ENCODE measurements around the gene JCHAIN.
"Not testable (repeated sequence)": the region's sequence is repeated elsewhere in the genome, so short reads cannot be mapped to it uniquely, and the experiment has no call there.

JCHAIN gene

DNA sequence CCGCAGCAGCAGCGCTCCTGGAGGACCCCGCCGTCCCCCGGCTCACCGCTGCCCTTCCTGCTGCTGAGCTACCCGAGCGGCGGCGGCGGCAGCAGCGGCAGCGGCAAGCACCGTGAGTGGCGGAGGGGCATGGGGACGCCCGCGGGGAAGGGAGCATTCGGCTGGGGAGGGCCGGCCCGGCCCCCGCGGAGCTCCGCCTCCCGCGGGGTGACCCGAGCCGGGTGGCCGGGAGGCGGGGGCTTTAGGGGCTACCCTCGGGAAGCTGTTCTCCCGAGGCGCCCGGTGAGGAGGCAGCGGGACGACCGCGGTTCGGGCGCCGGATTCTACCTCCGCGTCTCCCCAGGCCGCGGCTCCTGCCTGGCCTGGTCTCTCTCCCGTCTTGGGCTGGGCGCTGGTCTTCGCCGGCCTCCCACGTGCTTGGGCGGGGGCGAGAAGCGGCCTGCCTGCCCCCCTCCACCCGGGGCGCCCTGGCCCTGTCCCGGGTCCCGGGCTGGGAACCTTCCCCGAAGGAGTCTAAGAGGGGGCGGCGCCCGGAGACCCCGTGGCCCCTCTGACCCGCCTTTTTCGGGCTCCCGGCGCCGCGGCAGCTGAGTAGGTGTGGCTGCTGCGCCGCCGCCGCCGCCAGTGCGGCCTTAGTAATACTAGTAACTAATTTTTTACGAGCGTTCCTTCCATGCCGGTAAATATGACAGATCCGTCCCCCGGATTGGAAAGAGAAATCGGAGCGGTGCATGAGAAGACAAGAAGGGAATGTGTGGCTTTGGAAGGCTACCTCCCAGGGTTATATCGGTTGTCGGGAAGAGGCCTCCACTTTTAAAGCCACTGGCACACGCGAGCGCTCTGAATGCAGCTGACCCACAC lies 39.1 kb upstream of the JCHAIN start:
- Histone ChIP-seq H3K36me3 (ENCODE audit: control insufficient read depth, insufficient read depth, low read length) (no peaks in the 10 kb centered on the region), H3K27ac (ENCODE audit: low read length) (no peak overlapping the region), H3K4me1 (ENCODE audit: control insufficient read depth, insufficient read depth, low read length) (0 out of 2 replicates have a peak, but pooled peaks cover 1% of the 10 kb centered on the region), H3K9me3 (ENCODE audit: control insufficient read depth, insufficient read depth, low read length) (no peaks in the 10 kb centered on the region), H3K27me3 (ENCODE audit: control insufficient read depth, insufficient read depth, low read length) (no peaks in the 10 kb centered on the region), H3K4me3 (ENCODE audit: low read length) (peak overlapping the region; percentile 91)
- no CpG with 5 or more reads among the region's 86 CpGs for WGBS (ENCODE audit: insufficient coverage, insufficient read length)
- DNase-seq (ENCODE audit: low read depth, low spot score): no peak

DNA sequence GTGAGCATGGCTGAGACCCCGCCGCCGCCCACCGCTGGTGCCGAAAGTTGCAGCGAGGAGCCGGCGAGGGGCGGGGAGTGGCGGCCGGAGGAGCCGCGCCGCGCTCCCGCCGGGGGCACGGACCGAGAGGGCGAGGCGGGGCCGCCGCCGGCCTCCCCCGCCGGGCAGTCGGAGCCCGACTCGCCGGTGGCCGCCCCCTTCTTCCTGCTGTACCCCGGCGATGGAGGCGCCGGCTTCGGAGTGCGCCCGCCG lies 38.5 kb upstream of the JCHAIN start:
- H3K36me3 ChIP-seq (ENCODE audit: control insufficient read depth, insufficient read depth, low read length): no peaks in the 10 kb centered on the region
- WGBS (ENCODE audit: insufficient coverage, insufficient read length): no CpG with 5 or more reads among the region's 39 CpGs

DNA sequence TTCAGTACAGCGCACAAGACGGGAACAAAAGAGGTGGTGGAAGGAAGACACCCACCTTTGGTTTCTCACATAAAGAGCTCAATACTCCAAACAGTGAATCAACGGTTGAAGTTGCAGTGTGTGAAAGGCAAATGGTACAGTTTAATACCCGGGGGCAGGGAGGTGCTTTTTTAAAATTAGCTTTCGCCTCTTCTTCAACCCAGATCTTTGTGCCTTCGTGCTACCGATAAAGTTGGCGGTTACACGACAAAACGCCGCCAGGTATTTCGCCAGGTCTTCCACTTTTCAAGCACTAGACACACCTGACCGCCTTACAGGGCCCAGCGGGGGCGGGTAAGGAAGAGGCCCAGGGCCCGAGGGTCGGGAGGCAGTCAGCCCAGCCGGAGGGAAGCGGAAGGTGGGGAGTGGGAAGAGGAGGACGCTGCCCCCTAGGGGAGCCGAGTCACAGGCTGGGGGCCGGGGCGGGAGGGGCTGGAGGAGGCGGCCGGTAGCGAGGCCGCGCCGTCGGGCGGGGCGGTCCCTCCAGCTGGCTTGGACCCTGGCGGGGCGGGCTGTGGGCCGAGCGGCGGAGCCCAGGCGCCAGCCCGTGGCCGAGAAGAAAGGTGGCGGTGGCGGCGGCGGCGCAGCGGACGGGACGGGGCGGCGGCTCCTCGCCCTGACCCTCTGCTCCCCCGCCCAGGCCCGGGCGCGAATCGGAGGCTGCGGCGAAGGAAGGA lies 38.1 kb upstream of the JCHAIN start:
- Histone ChIP-seq H3K4me1 (ENCODE audit: control insufficient read depth, insufficient read depth, low read length) (0 out of 2 replicates have a peak, but pooled peaks cover 1% of the 10 kb centered on the region), H3K36me3 (ENCODE audit: control insufficient read depth, insufficient read depth, low read length) (no peaks in the 10 kb centered on the region), H3K9me3 (ENCODE audit: control insufficient read depth, insufficient read depth, low read length) (no peaks in the 10 kb centered on the region), H3K27me3 (ENCODE audit: control insufficient read depth, insufficient read depth, low read length) (no peaks in the 10 kb centered on the region), H3K27ac (ENCODE audit: low read length) (no peak overlapping the region), H3K4me3 (ENCODE audit: low read length) (peak overlapping the region; percentile 91; the same call in 1 of the 2 replicates)
- WGBS (ENCODE audit: insufficient coverage, insufficient read length): no CpG with 5 or more reads among the region's 58 CpGs
- DNase-seq (ENCODE audit: low read depth, low spot score): no peak

More for the DNA sequence above, 38.5 kb upstream of the JCHAIN start:
- no peak overlapping the region for H3K27ac ChIP-seq (ENCODE audit: low read length)
- H3K4me1 ChIP-seq (ENCODE audit: control insufficient read depth, insufficient read depth, low read length): 0 out of 2 replicates have a peak, but pooled peaks cover 1% of the 10 kb centered on the region
- no peak for DNase-seq (ENCODE audit: low read depth, low spot score)
- no peaks in the 10 kb centered on the region for H3K27me3 ChIP-seq (ENCODE audit: control insufficient read depth, insufficient read depth, low read length)
- no peaks in the 10 kb centered on the region for H3K9me3 ChIP-seq (ENCODE audit: control insufficient read depth, insufficient read depth, low read length)
- peak overlapping the region; percentile 91 for H3K4me3 ChIP-seq (ENCODE audit: low read length)

DNA sequence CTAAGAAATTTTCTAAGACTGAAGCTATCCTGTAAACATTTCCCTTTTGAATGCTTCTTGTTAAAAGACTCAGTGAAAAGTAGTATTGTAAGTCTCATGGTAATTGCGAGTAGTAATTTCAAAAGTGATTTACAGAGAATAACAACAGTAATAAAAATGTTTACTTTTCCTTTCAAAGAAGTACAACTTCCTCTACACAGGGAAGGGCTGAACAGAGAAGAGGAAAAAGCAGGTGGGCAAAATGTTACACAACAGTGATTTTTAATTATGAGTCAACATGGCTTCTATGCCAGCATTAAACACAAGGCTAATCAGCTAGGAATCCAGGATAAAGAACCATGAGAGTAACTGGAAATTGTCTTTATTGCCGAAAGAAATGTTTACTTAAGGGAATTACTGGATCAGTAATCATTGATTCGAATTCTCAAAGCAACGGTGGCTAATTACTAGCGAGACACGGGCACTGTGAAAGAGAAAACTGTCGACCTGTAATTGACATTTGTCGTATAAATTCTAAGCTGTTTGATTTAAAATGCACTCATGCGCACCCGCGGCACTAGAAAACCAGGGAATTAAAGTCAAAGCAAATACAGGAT lies 37.4 kb upstream of the JCHAIN start:
- Histone ChIP-seq H3K4me1 (ENCODE audit: control insufficient read depth, insufficient read depth, low read length) (0 out of 2 replicates have a peak, but pooled peaks cover 1% of the 10 kb centered on the region), H3K27ac (ENCODE audit: low read length) (no peak overlapping the region), H3K4me3 (ENCODE audit: low read length) (peak overlapping the region; percentile 91; the same call in 1 of the 2 replicates), H3K36me3 (ENCODE audit: control insufficient read depth, insufficient read depth, low read length) (no peaks in the 10 kb centered on the region), H3K27me3 (ENCODE audit: control insufficient read depth, insufficient read depth, low read length) (no peaks in the 10 kb centered on the region), H3K9me3 (ENCODE audit: control insufficient read depth, insufficient read depth, low read length) (no peaks in the 10 kb centered on the region)
- WGBS (ENCODE audit: insufficient coverage, insufficient read length): no CpG with 5 or more reads among the region's 11 CpGs
- DNase-seq (ENCODE audit: low read depth, low spot score): no peak

DNA sequence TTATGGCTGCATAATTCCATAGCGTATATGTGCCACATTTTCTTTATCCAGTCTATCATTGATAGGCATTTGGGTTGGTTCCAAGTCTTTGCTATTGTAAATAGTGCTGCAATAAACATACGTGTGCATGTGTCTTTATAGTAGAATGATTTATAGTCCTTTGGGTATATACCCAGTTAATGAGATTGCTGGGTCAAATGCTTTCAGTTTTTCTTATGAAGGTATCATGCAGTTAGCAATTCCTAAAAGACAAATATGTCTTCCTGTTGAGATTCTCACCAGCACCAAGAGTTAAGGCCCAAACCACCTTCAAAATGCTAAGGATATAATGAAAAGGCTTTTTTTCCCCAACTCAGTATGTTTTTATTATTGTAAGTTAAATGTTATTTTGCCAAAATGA lies 36.3 kb upstream of the JCHAIN start:
- H3K27ac ChIP-seq (ENCODE audit: low read length); DNase-seq (ENCODE audit: low read depth, low spot score); H3K9me3 ChIP-seq (ENCODE audit: control insufficient read depth, insufficient read depth, low read length); H3K36me3 ChIP-seq (ENCODE audit: control insufficient read depth, insufficient read depth, low read length); H3K4me3 ChIP-seq (ENCODE audit: low read length); H3K4me1 ChIP-seq (ENCODE audit: control insufficient read depth, insufficient read depth, low read length); H3K27me3 ChIP-seq (ENCODE audit: control insufficient read depth, insufficient read depth, low read length): not testable (repeated sequence)
- no CpG with 5 or more reads among the region's 2 CpGs for WGBS (ENCODE audit: insufficient coverage, insufficient read length)

DNA sequence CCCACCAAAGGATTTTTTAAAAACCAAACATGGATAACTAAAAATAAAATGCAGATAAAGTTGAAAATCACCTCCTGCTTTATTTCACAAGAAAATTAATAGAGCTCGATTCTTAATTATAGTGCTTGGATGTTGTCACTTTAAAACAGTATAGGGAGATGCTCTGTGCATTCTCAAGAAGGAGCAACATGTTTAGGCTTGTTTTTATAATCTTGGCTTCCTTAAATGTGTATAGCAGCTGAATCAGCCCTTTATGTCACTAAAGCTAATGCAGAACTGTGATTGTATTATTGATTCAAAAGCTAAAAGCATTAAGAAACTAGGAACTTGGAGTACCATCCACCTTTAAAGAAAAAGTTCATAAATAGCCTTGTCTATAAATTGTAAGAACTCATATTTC lies 35.0 kb upstream of the JCHAIN start:
- H3K9me3 ChIP-seq (ENCODE audit: control insufficient read depth, insufficient read depth, low read length): no peaks in the 10 kb centered on the region
- H3K27ac ChIP-seq (ENCODE audit: low read length): no peak overlapping the region
- no peaks in the 10 kb centered on the region for H3K36me3 ChIP-seq (ENCODE audit: control insufficient read depth, insufficient read depth, low read length)
- no peak for DNase-seq (ENCODE audit: low read depth, low spot score)
- no CpG with 5 or more reads among the region's 1 CpG for WGBS (ENCODE audit: insufficient coverage, insufficient read length)
- no peaks in the 10 kb centered on the region for H3K4me1 ChIP-seq (ENCODE audit: control insufficient read depth, insufficient read depth, low read length)
- no peaks in the 10 kb centered on the region for H3K27me3 ChIP-seq (ENCODE audit: control insufficient read depth, insufficient read depth, low read length)
- no peak overlapping the region for H3K4me3 ChIP-seq (ENCODE audit: low read length)

DNA sequence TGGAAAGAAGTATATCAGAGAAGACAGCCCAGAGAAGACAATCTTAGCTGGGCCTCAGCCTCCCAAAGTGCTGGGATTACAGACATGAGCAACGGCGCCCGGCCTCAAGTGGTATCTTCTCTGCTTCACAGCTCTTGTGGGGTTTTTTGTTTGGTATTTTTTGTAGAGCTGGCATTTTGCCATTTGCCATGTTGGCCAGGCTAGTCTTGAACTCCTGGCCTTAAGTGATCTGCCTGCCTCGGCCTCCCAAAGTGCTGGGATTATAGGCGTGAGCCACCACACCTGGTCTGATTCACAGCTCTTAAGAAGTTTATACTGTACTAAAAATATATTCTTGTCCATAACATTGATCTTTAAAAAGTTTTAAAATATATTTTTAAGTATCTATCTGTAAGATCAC lies 34.4 kb upstream of the JCHAIN start:
- Histone ChIP-seq H3K27ac (ENCODE audit: low read length) (no peak overlapping the region), H3K9me3 (ENCODE audit: control insufficient read depth, insufficient read depth, low read length) (no peaks in the 10 kb centered on the region)
- no CpG with 5 or more reads among the region's 5 CpGs for WGBS (ENCODE audit: insufficient coverage, insufficient read length)

DNA sequence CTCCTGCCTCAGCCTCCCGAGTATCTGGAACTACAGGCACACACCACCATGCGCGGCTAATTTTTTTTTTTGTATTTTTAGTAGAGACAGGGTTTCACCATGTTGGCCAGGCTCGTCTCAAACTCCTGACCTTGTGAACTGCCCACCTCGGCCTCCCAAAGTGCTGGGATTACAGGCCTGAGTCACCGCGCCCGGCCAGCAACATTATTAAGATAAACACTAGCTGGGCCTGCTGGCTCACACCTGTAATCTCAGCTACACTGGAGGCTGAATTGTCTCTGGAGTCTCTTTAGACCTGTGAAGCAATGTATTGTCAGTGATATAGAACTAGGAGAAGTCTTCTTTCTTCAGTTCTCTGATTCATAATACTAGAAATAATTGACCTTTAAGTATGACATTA lies 32.1 kb upstream of the JCHAIN start:
- H3K27ac ChIP-seq (ENCODE audit: low read length); DNase-seq (ENCODE audit: low read depth, low spot score); H3K27me3 ChIP-seq (ENCODE audit: control insufficient read depth, insufficient read depth, low read length); H3K36me3 ChIP-seq (ENCODE audit: control insufficient read depth, insufficient read depth, low read length); H3K4me1 ChIP-seq (ENCODE audit: control insufficient read depth, insufficient read depth, low read length); H3K4me3 ChIP-seq (ENCODE audit: low read length); H3K9me3 ChIP-seq (ENCODE audit: control insufficient read depth, insufficient read depth, low read length): not testable (repeated sequence)
- no CpG with 5 or more reads among the region's 8 CpGs for WGBS (ENCODE audit: insufficient coverage, insufficient read length)

More for the DNA sequence above, 34.4 kb upstream of the JCHAIN start:
- no peaks in the 10 kb centered on the region for H3K27me3 ChIP-seq (ENCODE audit: control insufficient read depth, insufficient read depth, low read length)
- no peaks in the 10 kb centered on the region for H3K4me1 ChIP-seq (ENCODE audit: control insufficient read depth, insufficient read depth, low read length)
- no peaks in the 10 kb centered on the region for H3K36me3 ChIP-seq (ENCODE audit: control insufficient read depth, insufficient read depth, low read length)
- no peak for DNase-seq (ENCODE audit: low read depth, low spot score)
- no peak overlapping the region for H3K4me3 ChIP-seq (ENCODE audit: low read length)

DNA sequence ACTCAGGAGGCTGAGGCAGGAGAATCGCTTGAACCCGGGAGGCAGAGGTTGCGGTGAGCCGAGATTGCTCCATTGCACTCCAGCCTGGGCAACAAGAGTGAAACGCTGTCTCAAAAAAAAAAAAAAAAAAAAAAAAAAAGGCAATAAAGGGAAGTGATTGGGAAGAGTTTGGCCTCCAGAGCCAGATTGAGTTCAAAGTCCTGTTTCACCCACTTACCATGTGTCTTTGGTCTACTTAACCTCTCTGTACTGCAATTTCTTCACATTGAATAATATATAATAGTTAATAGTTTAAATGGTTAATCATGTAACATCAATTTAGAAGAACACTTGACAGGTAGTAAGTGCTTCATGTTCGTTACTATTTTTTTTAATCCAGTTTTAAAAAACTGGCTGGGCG lies 28.3 kb upstream of the JCHAIN start:
- not testable (repeated sequence) for H3K4me1 ChIP-seq (ENCODE audit: control insufficient read depth, insufficient read depth, low read length); H3K27ac ChIP-seq (ENCODE audit: low read length); H3K36me3 ChIP-seq (ENCODE audit: control insufficient read depth, insufficient read depth, low read length); H3K4me3 ChIP-seq (ENCODE audit: low read length); H3K27me3 ChIP-seq (ENCODE audit: control insufficient read depth, insufficient read depth, low read length); DNase-seq (ENCODE audit: low read depth, low spot score); H3K9me3 ChIP-seq (ENCODE audit: control insufficient read depth, insufficient read depth, low read length)
- WGBS (ENCODE audit: insufficient coverage, insufficient read length): no CpG with 5 or more reads among the region's 7 CpGs

DNA sequence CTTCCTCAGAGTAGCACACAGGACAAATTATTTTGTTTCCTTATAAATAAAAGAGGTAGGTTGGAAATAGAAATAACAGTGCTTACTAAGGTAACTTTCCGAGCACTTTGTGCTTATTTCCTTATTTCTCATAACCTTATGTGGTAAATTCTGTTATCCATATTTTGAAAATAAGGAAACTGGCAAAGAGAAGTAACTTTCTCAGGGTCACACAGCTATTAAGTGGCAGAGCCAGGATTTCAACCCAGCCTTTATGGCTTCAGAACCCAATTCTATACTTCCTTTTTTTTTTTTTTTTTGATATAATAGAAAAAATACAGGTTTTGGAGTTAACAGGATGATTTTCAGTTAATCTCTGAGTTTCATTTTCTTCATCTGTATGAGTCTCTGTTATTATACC lies 25.4 kb upstream of the JCHAIN start:
- DNase-seq (ENCODE audit: low read depth, low spot score): no peak
- no peak overlapping the region for H3K4me3 ChIP-seq (ENCODE audit: low read length)
- no peak overlapping the region for H3K27ac ChIP-seq (ENCODE audit: low read length)
- WGBS (ENCODE audit: insufficient coverage, insufficient read length): no CpG with 5 or more reads among the region's 1 CpG
- H3K27me3 ChIP-seq (ENCODE audit: control insufficient read depth, insufficient read depth, low read length): no peaks in the 10 kb centered on the region
- H3K9me3 ChIP-seq (ENCODE audit: control insufficient read depth, insufficient read depth, low read length): no peaks in the 10 kb centered on the region
- H3K36me3 ChIP-seq (ENCODE audit: control insufficient read depth, insufficient read depth, low read length): no peaks in the 10 kb centered on the region
- H3K4me1 ChIP-seq (ENCODE audit: control insufficient read depth, insufficient read depth, low read length): no peaks in the 10 kb centered on the region

Data from iPS DF 6.9 (cell line).